B cell (primary cell): Measurements from ENCODE around the gene ABR. TPM values are rescaled to one million over a fixed set of nuclear protein-coding genes. Genes with fewer than 3 reads are reported as not detected.

Experiments used
- ATAC-seq: fragments of 200-7000 bp; cut with Tn5 transposase; one replicate; pipeline ENCODE4 v1.10.0; 2021; ENCODE audit warnings: low read depth, mild to moderate bottlenecking, moderate number of reproducible peaks, moderate library complexity
- CTCF ChIA-PET: fragments of 350-600 bp; sonication (Branson Sonifier 250); formaldehyde crosslinking; loops from one replicate; lab custom pipeline; 2021; ENCODE audit warnings: antibody characterized with exemption, inconsistent platforms; lab: Charles Lee
- POLR2A ChIA-PET: fragments of 350-600 bp; sonication (Branson Sonifier 250); formaldehyde crosslinking; loops from one replicate; lab custom pipeline; 2021; ENCODE audit warnings: antibody characterized with exemption; lab: Charles Lee
- DNase-seq: peaks from one replicate; pipeline ENCODE4 v3.0.0; 2013
- H2AFZ ChIP-seq: 2 replicates; pipeline ENCODE4 v1.6.1; 2012; ENCODE audit warnings: mild to moderate bottlenecking, low read depth, low read length; ENCODE audit not compliant: insufficient read depth, poor library complexity, severe bottlenecking
- H3K27ac ChIP-seq, 2 donors: 1 replicate in 1 of 2; 2 replicates in 1 of 2; pipeline ENCODE4 v1.5.1; 2012 to 2013; ENCODE audit warnings: low read length in 2 of 2, mild to moderate bottlenecking in 2 of 2, moderate library complexity in 1 of 2
- H3K27me3 ChIP-seq, 4 experiments: fragments of 200-600 bp in 1 of 4; sonication (generic) in 1 of 4; replicated peaks in 1 of 4; 1 replicate in 2 of 4; 2 replicates in 2 of 4; pipeline versions ENCODE4 v1.6.1 to v1.7.0; 2013 to 2016; ENCODE audit warnings: low read length in 3 of 4, mild to moderate bottlenecking in 2 of 4, mixed read lengths in 1 of 4, moderate library complexity in 1 of 4; ENCODE audit not compliant: insufficient read depth in 4 of 4, control insufficient read depth in 3 of 4; ENCODE audit errors: control extremely low read depth in 1 of 4
- H3K36me3 ChIP-seq, 2 experiments: replicated peaks in 1 of 2; 1 replicate in 1 of 2; 2 replicates in 1 of 2; pipeline versions ENCODE4 v1.6.1 to v1.7.1; 2013; ENCODE audit warnings: low read length in 1 of 2; ENCODE audit not compliant: insufficient read depth in 2 of 2, control insufficient read depth in 1 of 2; ENCODE audit errors: control extremely low read depth in 1 of 2, extremely low read depth in 1 of 2
- H3K4me1 ChIP-seq, 2 donors: fragments of 200-600 bp in 1 of 2; sonication (generic) in 1 of 2; 1 replicate in 1 of 2; 2 replicates in 1 of 2; pipeline versions ENCODE4 v1.5.1 to v1.6.1; 2013 to 2017; ENCODE audit warnings: low read length in 2 of 2; ENCODE audit not compliant: control insufficient read depth in 2 of 2, insufficient read depth in 2 of 2
- H3K4me2 ChIP-seq: replicated peaks from 2 replicates; pipeline ENCODE3; 2012; ENCODE audit warnings: mild to moderate bottlenecking, low read depth, low read length; ENCODE audit not compliant: poor library complexity, severe bottlenecking
- H3K4me3 ChIP-seq, 5 experiments: fragments of 200-600 bp in 1 of 5; sonication (generic) in 1 of 5; 1 replicate in 3 of 5; 2 replicates in 2 of 5; pipeline versions ENCODE4 v1.5.1 to v1.7.0; 2011 to 2016; ENCODE audit warnings: low read length in 4 of 5, mild to moderate bottlenecking in 4 of 5, low read depth in 2 of 5, control low read depth in 1 of 5, moderate library complexity in 1 of 5; ENCODE audit not compliant: insufficient read depth in 1 of 5; ENCODE audit errors: control extremely low read depth in 1 of 5, extremely low read depth in 1 of 5
- H3K79me2 ChIP-seq: fragments of 200-600 bp; sonication (generic); one replicate; pipeline ENCODE4 v1.6.0; 2016; ENCODE audit warnings: low read length; ENCODE audit not compliant: control insufficient read depth, insufficient read depth
- H3K9ac ChIP-seq: fragments of 200-600 bp; sonication (generic); 2 replicates; pipeline ENCODE4 v1.6.1; 2017; ENCODE audit warnings: mild to moderate bottlenecking, low read length, moderate library complexity
- H3K9me3 ChIP-seq, 3 donors: one replicate each; pipeline versions ENCODE4 v1.6.1 to v1.7.1; 2013; ENCODE audit warnings: low read length in 2 of 3; ENCODE audit not compliant: control insufficient read depth in 2 of 3, insufficient read depth in 1 of 3; ENCODE audit errors: control extremely low read depth in 1 of 3
- H4K20me1 ChIP-seq: 2 replicates; pipeline ENCODE4 v1.6.0; 2012; ENCODE audit warnings: mild to moderate bottlenecking, low read length; ENCODE audit not compliant: insufficient read depth, control insufficient read depth, poor library complexity, severe bottlenecking
- H3K27ac Mint-ChIP-seq: one replicate; pipeline ENCODE4 v1.8.0; 2021; ENCODE audit warnings: mixed read lengths
- H3K27me3 Mint-ChIP-seq: one replicate; pipeline ENCODE4 v1.8.0; 2021; ENCODE audit warnings: mixed read lengths
- H3K4me1 Mint-ChIP-seq: one replicate; pipeline ENCODE4 v1.8.0; 2021; ENCODE audit warnings: mixed read lengths
- H3K4me3 Mint-ChIP-seq: one replicate; pipeline ENCODE4 v1.8.0; 2021; ENCODE audit warnings: mixed read lengths
- H3K9me3 Mint-ChIP-seq: one replicate; pipeline ENCODE4 v1.8.0; 2022; ENCODE audit warnings: mixed read lengths; ENCODE audit not compliant: insufficient read depth
- EZH2 ChIP-seq: IDR thresholded peaks from 2 replicates; pipeline ENCODE4 v1.6.1; 2012; ENCODE audit warnings: borderline replicate concordance, low read depth, mild to moderate bottlenecking, moderate library complexity, low read length; ENCODE audit not compliant: insufficient read depth, poor library complexity, severe bottlenecking
- WGBS: methylation state at CpG from one replicate; pipeline ENCODE4 v1.1.5; 2013; ENCODE audit warnings: missing lambda C conversion rate; ENCODE audit not compliant: insufficient coverage; 5-methylcytosine and 5-hydroxymethylcytosine counted together
- intact Hi-C: fragments of 100-400 bp; cut with micrococcal nuclease; formaldehyde crosslinking; loops from one replicate; pipeline ENCODE4 v1.10.0; 2022
- polyA plus RNA-seq: library from polyadenylated mRNA; depleted of rRNA; stranded (reverse); fragments of >200 nt; gene quantifications from 2 replicates; pipeline ENCODE4 v1.2.3, GENCODE V29; 2012
- total RNA-seq, 2 donors: library from RNA; stranded (reverse); fragments of 120-200 nt in 1 of 2; gene quantifications; 1 replicate in 1 of 2; 2 replicates in 1 of 2; pipeline versions ENCODE4 v1.2.3 to v1.2.4, GENCODE V29; 2013 to 2022
- TF ChIP-seq, protein P1 (sequence below): fragments of 200-600 bp; IDR thresholded peaks from one replicate; pipeline ENCODE4 v1.8.0; 2022; ENCODE audit warnings: antibody characterized with exemption, mild to moderate bottlenecking

ABR gene
- total and polyA plus RNA-seq, 2 donors (not counting 1 experiment from before 2014, with no cell fraction given): 79.8 to 262 TPM

DNA sequence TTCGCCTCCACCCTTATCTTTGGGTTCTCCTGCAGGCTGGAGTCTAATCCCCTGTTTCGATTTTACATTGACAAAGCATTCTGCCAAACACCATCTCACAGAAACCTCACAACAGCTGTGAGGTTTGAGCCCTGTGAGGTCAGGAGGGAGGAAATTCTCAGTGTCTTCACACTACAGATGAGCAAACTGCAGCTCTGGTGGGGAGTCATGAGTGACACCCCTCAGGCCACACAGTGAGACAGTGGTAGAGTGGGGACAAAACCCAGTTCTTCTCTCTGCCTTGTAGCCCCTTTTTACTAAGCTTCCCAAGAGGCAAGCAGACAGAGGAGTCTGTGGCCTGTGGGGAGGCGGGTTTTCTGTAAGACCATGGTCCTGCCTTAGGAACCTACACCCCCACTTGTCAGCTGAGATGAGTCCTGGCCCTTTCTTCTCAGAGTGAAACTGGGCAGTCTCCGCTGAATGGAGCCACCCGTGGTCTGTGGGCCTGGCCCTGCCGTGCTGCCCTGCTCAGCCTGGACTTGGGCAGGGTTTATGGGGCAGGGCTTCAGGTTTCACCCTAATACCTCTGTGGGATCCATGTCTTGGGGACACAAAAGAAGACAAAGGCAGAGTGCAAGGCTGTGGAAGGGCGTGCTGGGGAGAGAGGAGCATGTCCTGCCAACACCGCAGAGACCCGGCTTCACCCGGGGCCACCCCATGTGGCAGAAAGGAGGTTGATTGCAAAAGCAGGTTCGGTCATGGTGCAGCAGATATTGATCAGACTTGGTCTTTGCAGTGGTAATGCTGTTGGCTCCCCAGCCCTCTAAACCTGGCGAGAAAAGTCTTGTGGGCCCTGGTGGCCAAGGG, 59.0 kb downstream of the ABR start:
- WGBS: 95% methylated on average over 10 of the region's 12 CpGs
- no peak overlapping the region for H3K9ac ChIP-seq
- H3K9me3 Mint-ChIP-seq: no peaks in the 10 kb centered on the region
- intact Hi-C loops: no loop called here
- ChIA-PET POLR2A (no interaction called here), CTCF (interaction anchor here (0.5 to 6.2 kb wide), 9 partner anchors 9 to 368 kb away, joined by 3 to 138 read pairs (median 4); no protein-coding TSS in a partner anchor)
- H3K79me2 ChIP-seq: peaks cover 56% of the 10 kb centered on the region
- H3K4me3 ChIP-seq: no peak overlapping the region
- no peak overlapping the region for H3K27ac Mint-ChIP-seq
- no peaks in the 10 kb centered on the region for H3K27me3 Mint-ChIP-seq
- no peaks in the 10 kb centered on the region for H3K9me3 ChIP-seq
- H3K36me3 ChIP-seq: peaks cover 2 to 9% of the 10 kb centered on the region in 2 experiments
- peaks cover 12% of the 10 kb centered on the region in 2 donors for H3K4me1 ChIP-seq
- H2AFZ ChIP-seq: no peak overlapping the region
- ATAC-seq (no peak), DNase-seq (no peak)
- no peak overlapping the region for H3K27ac ChIP-seq
- peaks cover 79% of the 10 kb centered on the region for H4K20me1 ChIP-seq
- H3K4me2 ChIP-seq: no peak overlapping the region
- H3K27me3 ChIP-seq: no peaks in the 10 kb centered on the region
- H3K4me1 Mint-ChIP-seq: peaks cover 15% of the 10 kb centered on the region
- no peak overlapping the region for H3K4me3 Mint-ChIP-seq
- no peak for TF ChIP-seq EZH2
- TF ChIP-seq, protein P1, sequence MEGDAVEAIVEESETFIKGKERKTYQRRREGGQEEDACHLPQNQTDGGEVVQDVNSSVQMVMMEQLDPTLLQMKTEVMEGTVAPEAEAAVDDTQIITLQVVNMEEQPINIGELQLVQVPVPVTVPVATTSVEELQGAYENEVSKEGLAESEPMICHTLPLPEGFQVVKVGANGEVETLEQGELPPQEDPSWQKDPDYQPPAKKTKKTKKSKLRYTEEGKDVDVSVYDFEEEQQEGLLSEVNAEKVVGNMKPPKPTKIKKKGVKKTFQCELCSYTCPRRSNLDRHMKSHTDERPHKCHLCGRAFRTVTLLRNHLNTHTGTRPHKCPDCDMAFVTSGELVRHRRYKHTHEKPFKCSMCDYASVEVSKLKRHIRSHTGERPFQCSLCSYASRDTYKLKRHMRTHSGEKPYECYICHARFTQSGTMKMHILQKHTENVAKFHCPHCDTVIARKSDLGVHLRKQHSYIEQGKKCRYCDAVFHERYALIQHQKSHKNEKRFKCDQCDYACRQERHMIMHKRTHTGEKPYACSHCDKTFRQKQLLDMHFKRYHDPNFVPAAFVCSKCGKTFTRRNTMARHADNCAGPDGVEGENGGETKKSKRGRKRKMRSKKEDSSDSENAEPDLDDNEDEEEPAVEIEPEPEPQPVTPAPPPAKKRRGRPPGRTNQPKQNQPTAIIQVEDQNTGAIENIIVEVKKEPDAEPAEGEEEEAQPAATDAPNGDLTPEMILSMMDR: no peak

DNA sequence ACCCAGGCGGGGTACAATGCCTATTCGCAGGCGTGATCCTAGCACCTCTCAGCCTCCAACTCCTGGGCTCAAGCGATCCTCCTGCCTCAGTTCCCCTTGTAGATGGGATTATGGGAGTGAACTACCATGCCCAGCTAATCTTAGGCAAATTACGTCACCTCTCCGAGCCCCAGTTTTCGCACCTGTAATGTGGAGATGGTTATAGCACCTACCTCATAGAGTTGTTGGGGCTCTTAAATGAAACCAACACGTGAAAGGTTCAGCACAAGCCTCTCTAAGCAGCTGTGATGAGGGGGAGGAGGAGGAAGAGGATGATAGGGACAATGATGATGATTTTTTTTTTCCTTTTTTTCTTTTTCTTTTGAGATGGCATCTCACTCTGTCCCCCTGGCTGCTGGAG, 59.9 kb downstream of the ABR start:
- Mint-ChIP-seq H3K27me3 (no peaks in the 10 kb centered on the region), H3K9me3 (no peaks in the 10 kb centered on the region), H3K4me3 (no peak overlapping the region), H3K4me1 (peaks cover 21% of the 10 kb centered on the region), H3K27ac (no peak overlapping the region)
- peaks cover 12% of the 10 kb centered on the region in 2 donors for H3K4me1 ChIP-seq
- H3K9me3 ChIP-seq: no peaks in the 10 kb centered on the region
- H3K9ac ChIP-seq: no peak overlapping the region
- no peak for ATAC-seq
- no peak overlapping the region for H3K27ac ChIP-seq
- no peak overlapping the region for H3K4me2 ChIP-seq
- H3K4me3 ChIP-seq: no peak overlapping the region
- CTCF ChIA-PET: interaction anchor here (1.8 to 6.2 kb wide), 3 partner anchors 66 to 212 kb away, joined by 4 to 138 read pairs (median 43); no protein-coding TSS in a partner anchor
- H3K79me2 ChIP-seq: peaks cover 55% of the 10 kb centered on the region
- no peak overlapping the region for H2AFZ ChIP-seq
- WGBS: 60% methylated on average over 2 of the region's 8 CpGs
- POLR2A ChIA-PET: no interaction called here
- TF ChIP-seq, protein P1: no peak
- no peak for TF ChIP-seq EZH2
- H4K20me1 ChIP-seq: peaks cover 76% of the 10 kb centered on the region
- DNase-seq: no peak
- intact Hi-C loops: no loop called here
- no peaks in the 10 kb centered on the region for H3K27me3 ChIP-seq
- peaks cover 2 to 11% of the 10 kb centered on the region in 2 experiments for H3K36me3 ChIP-seq
